GM12864 (cell line): ENCODE results near the gene PXYLP1.

ENCODE experiments used
- DNase-seq: peaks from one replicate; pipeline ENCODE4 v3.0.0-alpha.2; 2011; ENCODE audit warnings: low read depth
- H3K4me3 ChIP-seq: 2 replicates; pipeline ENCODE4 v1.5.1; 2011; ENCODE audit warnings: mild to moderate bottlenecking, low read depth, low read length, control low read depth
- CTCF ChIP-seq: IDR thresholded peaks from 2 replicates; pipeline ENCODE4 v1.5.1; 2011; ENCODE audit warnings: low read depth, mild to moderate bottlenecking, moderate library complexity, low read length, control low read depth, inconsistent platforms; ENCODE audit errors: missing control alignments

Gene PXYLP1

GRCh38 chr3:141258973-141259372 lies 27.3 kb downstream of the PXYLP1 start:
- TF ChIP-seq CTCF, result no peak
- no peak for DNase-seq
- H3K4me3 ChIP-seq, result no peak overlapping the region

GRCh38 chr3:141259821-141260629 lies 28.4 kb downstream of the PXYLP1 start:
- TF ChIP-seq CTCF, result no peak
- no peak for DNase-seq
- H3K4me3 ChIP-seq, result no peak overlapping the region

GRCh38 chr3:141260630-141260927 lies 29.0 kb downstream of the PXYLP1 start:
- no peak overlapping the region for H3K4me3 ChIP-seq
- no peak for TF ChIP-seq CTCF
- DNase-seq, result no peak

- no peak for DNase-seq
- TF ChIP-seq CTCF, result no peak
- no peak overlapping the region for H3K4me3 ChIP-seq
Observed at GRCh38 chr3:141261472-141262307, 30.1 kb downstream of the PXYLP1 start.

GRCh38 chr3:141262308-141262705 lies 30.7 kb downstream of the PXYLP1 start:
- no peak for TF ChIP-seq CTCF
- no peak overlapping the region for H3K4me3 ChIP-seq
- DNase-seq, result no peak

GRCh38 chr3:141266186-141266585 lies 34.6 kb downstream of the PXYLP1 start:
- DNase-seq, result no peak
- TF ChIP-seq CTCF, result no peak
- no peak overlapping the region for H3K4me3 ChIP-seq
